Hepatocyte (in vitro differentiated cells): ENCODE results near the gene SORCS2.

ENCODE experiments used
- CTCF ChIP-seq: fragments of 200-600 bp; sonication (generic); IDR thresholded peaks from 2 replicates; pipeline ENCODE4 v1.5.1; 2016; ENCODE audit warnings: antibody characterized with exemption, mild to moderate bottlenecking; ENCODE audit not compliant: poor library complexity
- EZH2 ChIP-seq: fragments of 200-600 bp; sonication (generic); IDR thresholded peaks from 2 replicates; pipeline ENCODE4 v1.6.1; 2016; ENCODE audit warnings: antibody characterized with exemption, mild to moderate bottlenecking, borderline replicate concordance

- TF ChIP-seq CTCF = no peak
- TF ChIP-seq EZH2 = no peak
Measured at GRCh38 chr4:7447236-7447635, 254.9 kb downstream of the SORCS2 start.
